Measurements from ENCODE around the gene GAK. TPM values are rescaled to one million over a fixed set of nuclear protein-coding genes. Genes with fewer than 3 reads are reported as not detected.

GAK gene
- total RNA-seq, 1 donor from 2014 or later: 116 TPM

GRCh38 chr4:836003-836511, 96.1 kb downstream of the GAK start:
- no peak for TF ChIP-seq CTCF (IDR thresholded peaks at IDR 0.05; ENCODE audit: unreplicated experiment)
- peaks cover 2% of the 10 kb centered on the region for H3K27me3 Mint-ChIP-seq
- H3K9me3 Mint-ChIP-seq (ENCODE audit: low read depth): peaks cover 21% of the 10 kb centered on the region
- peaks cover 13% of the 10 kb centered on the region for H3K36me3 Mint-ChIP-seq (ENCODE audit: insufficient read depth)
- no peak for DNase-seq (ENCODE audit: low spot score, unreplicated experiment)
- H3K27ac Mint-ChIP-seq: no peak overlapping the region
- H3K4me1 Mint-ChIP-seq (ENCODE audit: low read depth): no peaks in the 10 kb centered on the region
- no peak overlapping the region for H3K4me3 Mint-ChIP-seq (ENCODE audit: low read depth)

GRCh38 chr4:835148-836002, 96.7 kb downstream of the GAK start:
- Mint-ChIP-seq H3K9me3 (ENCODE audit: low read depth) (peaks cover 21% of the 10 kb centered on the region), H3K4me3 (ENCODE audit: low read depth) (no peak overlapping the region), H3K27ac (no peak overlapping the region), H3K27me3 (peaks cover 6% of the 10 kb centered on the region), H3K36me3 (ENCODE audit: insufficient read depth) (peaks cover 10% of the 10 kb centered on the region), H3K4me1 (ENCODE audit: low read depth) (no peaks in the 10 kb centered on the region)
- TF ChIP-seq CTCF (IDR thresholded peaks at IDR 0.05; ENCODE audit: unreplicated experiment): no peak
- no peak for DNase-seq (ENCODE audit: low spot score, unreplicated experiment)

- H3K27me3 Mint-ChIP-seq: peaks cover 9% of the 10 kb centered on the region
- no peak for DNase-seq (ENCODE audit: low spot score, unreplicated experiment)
- TF ChIP-seq CTCF (IDR thresholded peaks at IDR 0.05; ENCODE audit: unreplicated experiment): no peak
- no peak overlapping the region for H3K27ac Mint-ChIP-seq
- no peaks in the 10 kb centered on the region for H3K4me1 Mint-ChIP-seq (ENCODE audit: low read depth)
- no peak overlapping the region for H3K4me3 Mint-ChIP-seq (ENCODE audit: low read depth)
- peaks cover 13% of the 10 kb centered on the region for H3K9me3 Mint-ChIP-seq (ENCODE audit: low read depth)
- H3K36me3 Mint-ChIP-seq (ENCODE audit: insufficient read depth): peaks cover 7% of the 10 kb centered on the region
Observed at GRCh38 chr4:834368-835147, 97.6 kb downstream of the GAK start.

GRCh38 chr4:833731-834367, 98.3 kb downstream of the GAK start:
- no peak for TF ChIP-seq CTCF (IDR thresholded peaks at IDR 0.05; ENCODE audit: unreplicated experiment)
- Mint-ChIP-seq H3K9me3 (ENCODE audit: low read depth) (peaks cover 7% of the 10 kb centered on the region), H3K4me1 (ENCODE audit: low read depth) (no peaks in the 10 kb centered on the region), H3K4me3 (ENCODE audit: low read depth) (no peak overlapping the region), H3K27me3 (peaks cover 13% of the 10 kb centered on the region), H3K27ac (no peak overlapping the region), H3K36me3 (ENCODE audit: insufficient read depth) (peaks cover 5% of the 10 kb centered on the region)
- DNase-seq (ENCODE audit: low spot score, unreplicated experiment): no peak

GRCh38 chr4:833156-833555, 99.0 kb downstream of the GAK start:
- no peak for DNase-seq (ENCODE audit: low spot score, unreplicated experiment)
- H3K4me3 Mint-ChIP-seq (ENCODE audit: low read depth): no peak overlapping the region
- no peaks in the 10 kb centered on the region for H3K4me1 Mint-ChIP-seq (ENCODE audit: low read depth)
- TF ChIP-seq CTCF (IDR thresholded peaks at IDR 0.05; ENCODE audit: unreplicated experiment): no peak
- H3K27me3 Mint-ChIP-seq: peaks cover 20% of the 10 kb centered on the region
- H3K9me3 Mint-ChIP-seq (ENCODE audit: low read depth): peaks cover 5% of the 10 kb centered on the region
- H3K36me3 Mint-ChIP-seq (ENCODE audit: insufficient read depth): peaks cover 5% of the 10 kb centered on the region
- no peak overlapping the region for H3K27ac Mint-ChIP-seq

Measured in progenitor cell of endocrine pancreas (in vitro differentiated cells).